ENCODE measurements around the gene ULK4.

DNA sequence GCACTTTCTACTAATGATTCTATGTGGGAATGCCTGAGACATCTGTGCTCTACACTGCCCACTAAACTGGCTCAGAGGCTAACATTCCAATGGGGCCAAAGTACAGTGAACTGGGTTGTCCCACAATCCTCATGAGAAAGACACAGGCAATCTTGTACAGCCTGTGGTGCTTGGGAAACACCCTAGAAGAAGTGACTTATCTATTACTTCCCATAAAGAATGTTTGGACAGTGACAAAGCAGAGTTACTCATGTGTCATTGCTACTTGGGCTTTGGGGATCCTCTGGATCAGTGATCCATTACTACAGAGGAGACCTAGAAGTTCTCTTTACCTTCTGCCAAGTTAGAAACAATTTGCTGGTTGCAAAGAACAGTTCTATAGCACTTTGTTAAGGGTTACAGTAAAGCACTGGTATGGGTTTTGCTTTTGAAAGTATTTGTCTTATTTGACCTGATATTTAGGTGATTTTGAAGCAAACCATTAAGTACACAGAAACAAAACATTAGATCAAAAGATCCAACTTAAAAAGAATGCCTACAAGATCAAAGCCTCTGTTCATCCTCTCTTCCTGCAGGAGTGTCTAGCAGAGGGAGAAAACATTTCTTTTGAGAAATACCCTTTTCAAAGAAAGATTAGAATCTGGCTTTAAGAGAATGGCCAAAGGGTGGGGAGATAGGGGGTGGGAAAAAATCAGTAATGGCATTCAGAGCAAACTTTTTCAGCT lies 686.8 kb downstream of the ULK4 start:
- TF ChIP-seq, protein P1, sequence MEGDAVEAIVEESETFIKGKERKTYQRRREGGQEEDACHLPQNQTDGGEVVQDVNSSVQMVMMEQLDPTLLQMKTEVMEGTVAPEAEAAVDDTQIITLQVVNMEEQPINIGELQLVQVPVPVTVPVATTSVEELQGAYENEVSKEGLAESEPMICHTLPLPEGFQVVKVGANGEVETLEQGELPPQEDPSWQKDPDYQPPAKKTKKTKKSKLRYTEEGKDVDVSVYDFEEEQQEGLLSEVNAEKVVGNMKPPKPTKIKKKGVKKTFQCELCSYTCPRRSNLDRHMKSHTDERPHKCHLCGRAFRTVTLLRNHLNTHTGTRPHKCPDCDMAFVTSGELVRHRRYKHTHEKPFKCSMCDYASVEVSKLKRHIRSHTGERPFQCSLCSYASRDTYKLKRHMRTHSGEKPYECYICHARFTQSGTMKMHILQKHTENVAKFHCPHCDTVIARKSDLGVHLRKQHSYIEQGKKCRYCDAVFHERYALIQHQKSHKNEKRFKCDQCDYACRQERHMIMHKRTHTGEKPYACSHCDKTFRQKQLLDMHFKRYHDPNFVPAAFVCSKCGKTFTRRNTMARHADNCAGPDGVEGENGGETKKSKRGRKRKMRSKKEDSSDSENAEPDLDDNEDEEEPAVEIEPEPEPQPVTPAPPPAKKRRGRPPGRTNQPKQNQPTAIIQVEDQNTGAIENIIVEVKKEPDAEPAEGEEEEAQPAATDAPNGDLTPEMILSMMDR (conservative IDR thresholded peaks at IDR 0.05), result no peak
- no peak for TF ChIP-seq ZFX (IDR thresholded peaks at IDR 0.05)

Measured in C4-2B (cell line).